Measurements from ENCODE around the gene OSGEP.
A peak's percentile ranks its signal among the peaks of the same experiment; 100 is the strongest.
"Not testable (repeated sequence)": the region's sequence is repeated elsewhere in the genome, so short reads cannot be mapped to it uniquely, and the experiment has no call there.

The OSGEP gene

DNA sequence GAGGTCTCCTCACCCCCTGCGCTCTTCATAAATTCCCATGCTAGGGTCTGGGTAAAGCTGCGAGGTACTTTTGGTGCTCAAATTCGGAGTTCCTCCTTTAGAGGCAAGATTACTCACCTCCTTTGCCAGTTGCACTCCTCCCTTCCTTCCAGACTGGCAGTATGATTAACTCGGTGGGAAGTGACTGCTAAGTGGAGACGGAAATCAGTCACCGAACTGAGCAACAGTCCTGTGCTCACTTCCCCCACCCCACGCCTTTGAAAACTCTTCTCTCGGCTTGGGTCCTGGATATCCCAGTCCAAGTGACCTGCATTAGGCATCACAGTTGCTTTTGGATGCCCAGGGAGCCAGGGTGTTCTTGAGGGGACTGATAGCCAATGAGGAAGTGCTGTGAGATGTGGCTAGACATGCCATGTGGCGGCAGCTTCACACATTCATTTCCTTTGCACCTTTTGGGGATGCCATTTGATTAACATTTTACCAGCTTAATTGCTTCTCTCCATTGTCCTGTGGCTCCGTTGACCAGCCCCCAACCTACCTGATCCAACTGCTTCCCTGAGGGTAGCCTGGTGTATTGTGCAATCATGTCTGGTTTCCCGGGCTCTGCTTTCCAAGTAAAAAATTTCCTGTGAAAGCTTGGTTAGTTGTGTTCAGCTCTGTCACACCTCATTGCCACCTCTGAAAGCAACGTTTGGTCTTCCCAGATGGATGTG lies 15.4 kb upstream of the OSGEP start:
- DNase-seq (ENCODE audit: low spot score) = peak; percentile 70

GRCh38 chr14:20469242-20469889 lies 14.8 kb upstream of the OSGEP start, which contains the start of gene PNP:
Gene PNP, plus strand, starts transcription at chr14:20469406. Its CDS starts 119 bp downstream, at chr14:20469525.
- peak; percentile 97 for DNase-seq (ENCODE audit: low spot score)

DNA sequence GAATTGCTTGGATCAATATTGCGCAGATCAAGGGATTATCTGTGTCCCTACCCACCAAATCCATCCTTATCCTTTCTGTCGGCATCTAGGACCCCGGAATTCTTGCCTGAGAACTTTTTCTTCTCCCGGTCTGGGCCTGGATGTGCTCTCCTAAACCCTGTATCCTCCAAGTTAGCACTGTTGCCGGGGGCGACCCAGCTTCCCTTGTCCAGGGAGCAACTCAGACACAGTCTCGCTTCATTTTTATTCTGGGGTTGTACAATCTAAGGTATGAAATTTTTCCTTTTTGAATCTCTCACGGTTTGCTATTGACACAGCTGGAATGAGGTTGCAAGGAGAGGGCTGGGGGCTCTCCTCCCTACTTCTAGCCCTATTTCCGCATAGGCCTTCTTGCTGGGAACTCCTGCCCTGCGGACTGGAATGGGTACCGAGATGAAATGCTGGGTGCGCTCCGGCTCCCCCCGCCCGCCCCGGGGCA lies 14.2 kb upstream of the OSGEP start:
- peak; percentile 25 for DNase-seq (ENCODE audit: low spot score)

DNA sequence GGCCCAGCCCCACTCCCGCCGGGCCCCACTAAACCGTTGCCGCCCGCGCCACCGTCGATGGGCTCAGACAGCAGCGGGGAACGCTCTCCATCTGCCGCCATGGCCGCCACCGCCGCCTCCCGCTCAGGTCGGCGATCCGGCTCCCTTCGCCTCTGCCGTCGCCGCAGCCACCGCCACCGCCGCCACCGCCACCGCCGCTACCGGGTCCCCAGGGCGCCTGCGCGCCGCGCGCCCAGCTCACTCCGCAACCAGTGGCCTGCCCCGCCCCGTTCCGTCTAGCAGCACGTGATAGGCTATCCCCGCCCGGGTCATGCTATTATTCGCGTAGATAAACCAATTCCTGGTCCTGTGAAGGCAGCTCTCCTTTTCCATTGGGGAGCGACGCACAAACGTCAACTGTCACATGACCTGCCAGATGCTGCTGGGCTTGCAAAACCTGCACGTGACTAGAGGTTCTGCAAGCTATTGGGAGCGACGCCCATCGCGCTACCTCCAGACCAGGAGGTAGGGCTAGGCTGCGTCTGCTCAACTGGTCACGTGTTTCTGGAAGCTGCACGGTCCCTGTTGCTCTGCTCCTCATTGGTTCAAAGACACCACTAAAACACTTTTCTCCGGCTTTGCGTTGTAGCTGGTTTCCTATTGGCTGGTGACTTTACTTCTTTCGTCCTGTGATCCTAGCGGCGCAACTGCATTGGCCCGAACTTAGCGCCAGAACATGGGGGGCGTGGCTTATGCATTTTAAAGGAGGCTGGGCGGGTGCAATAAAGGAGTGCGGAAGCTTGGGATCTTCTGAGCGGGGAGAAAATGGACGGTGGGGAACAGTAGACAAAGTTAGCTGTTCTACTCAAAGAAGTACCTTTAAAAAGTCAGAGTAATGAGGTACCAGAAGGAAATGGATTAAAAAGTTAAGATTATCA lies 6.9 kb upstream of the OSGEP start, which contains the start of gene PIP4P1:
Gene PIP4P1, minus strand, starts transcription at position 210 of the 917 bp plus-strand sequence. Its CDS starts 109 bp downstream, at position 101.
- peak; percentile 96 for DNase-seq (ENCODE audit: low spot score)

DNA sequence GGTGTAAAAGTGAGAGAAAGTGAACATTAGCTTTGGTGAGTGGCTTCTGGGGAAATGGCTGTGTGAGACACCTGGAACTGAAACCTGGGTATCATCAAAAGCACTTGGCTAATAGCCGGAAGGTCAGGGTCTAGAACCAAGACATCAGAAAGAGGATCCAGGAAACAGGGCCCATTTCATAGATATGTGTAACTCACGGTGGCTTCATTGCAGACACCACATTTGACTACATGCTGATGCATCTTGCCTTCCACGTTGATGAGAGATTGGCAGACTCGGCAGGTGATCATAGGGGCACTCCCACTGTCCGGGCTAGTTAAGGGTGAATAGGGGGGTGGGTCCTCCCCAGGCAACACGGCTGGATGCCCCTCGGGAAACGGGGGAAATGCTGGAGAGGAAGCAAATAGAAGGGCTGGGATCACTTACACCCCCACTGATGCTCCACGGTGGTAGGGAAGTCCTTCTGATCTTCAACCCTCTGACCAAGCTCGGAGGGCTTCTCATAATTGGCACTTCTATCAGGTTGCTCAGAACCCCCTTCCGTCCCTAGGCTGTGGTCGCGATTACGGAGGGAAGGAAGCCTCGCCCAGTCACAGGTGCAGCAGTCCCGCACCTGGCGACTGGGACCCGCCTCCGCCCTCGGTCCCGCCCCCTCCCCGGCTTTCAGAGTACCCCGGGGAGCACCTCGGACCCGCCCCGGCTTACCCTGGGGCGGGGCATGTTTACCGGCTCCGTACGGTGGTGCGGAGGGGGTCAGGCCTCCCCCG lies 6.0 kb upstream of the OSGEP start:
- no peak for DNase-seq (ENCODE audit: low spot score)

DNA sequence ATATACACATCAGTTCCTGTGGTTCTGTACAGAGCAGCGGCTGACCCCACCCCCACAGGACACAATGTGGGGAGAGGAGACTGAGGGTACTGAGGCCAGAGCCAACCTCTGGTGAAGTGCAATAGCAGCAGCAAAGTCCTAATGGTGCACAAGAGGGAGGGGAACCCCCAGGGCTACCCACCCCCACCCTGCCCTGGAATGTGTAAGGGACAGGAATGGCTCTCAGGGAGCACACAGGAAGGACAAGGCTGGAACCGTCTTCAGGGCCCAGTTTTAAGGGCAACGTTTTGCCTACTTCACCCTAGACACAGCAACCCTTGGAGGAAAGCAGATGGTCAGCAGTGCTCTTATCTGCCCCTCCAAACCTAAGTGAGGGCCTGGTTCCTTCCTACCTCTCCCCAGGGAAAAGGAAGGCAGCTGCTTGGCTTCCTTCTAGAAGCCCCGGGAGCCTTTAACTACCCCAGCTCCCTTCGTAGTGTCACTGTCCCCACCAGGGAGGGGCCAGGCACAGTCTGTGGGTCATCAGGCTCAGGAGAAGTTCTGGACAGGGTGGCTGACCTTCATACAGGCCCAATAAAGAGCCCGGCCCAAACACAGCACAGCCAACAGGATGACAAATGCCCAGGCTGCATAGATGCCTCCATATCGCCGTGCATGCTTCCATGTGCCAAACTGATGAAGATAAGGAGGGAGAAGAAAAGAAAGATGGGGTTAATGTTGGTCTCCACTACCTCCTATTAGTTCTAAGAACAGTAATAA lies 3.6 kb upstream of the OSGEP start:
- no peak for DNase-seq (ENCODE audit: low spot score)

GRCh38 chr14:20456971-20457370 lies 2.4 kb upstream of the OSGEP start:
- no peak for DNase-seq (ENCODE audit: low spot score)

DNA sequence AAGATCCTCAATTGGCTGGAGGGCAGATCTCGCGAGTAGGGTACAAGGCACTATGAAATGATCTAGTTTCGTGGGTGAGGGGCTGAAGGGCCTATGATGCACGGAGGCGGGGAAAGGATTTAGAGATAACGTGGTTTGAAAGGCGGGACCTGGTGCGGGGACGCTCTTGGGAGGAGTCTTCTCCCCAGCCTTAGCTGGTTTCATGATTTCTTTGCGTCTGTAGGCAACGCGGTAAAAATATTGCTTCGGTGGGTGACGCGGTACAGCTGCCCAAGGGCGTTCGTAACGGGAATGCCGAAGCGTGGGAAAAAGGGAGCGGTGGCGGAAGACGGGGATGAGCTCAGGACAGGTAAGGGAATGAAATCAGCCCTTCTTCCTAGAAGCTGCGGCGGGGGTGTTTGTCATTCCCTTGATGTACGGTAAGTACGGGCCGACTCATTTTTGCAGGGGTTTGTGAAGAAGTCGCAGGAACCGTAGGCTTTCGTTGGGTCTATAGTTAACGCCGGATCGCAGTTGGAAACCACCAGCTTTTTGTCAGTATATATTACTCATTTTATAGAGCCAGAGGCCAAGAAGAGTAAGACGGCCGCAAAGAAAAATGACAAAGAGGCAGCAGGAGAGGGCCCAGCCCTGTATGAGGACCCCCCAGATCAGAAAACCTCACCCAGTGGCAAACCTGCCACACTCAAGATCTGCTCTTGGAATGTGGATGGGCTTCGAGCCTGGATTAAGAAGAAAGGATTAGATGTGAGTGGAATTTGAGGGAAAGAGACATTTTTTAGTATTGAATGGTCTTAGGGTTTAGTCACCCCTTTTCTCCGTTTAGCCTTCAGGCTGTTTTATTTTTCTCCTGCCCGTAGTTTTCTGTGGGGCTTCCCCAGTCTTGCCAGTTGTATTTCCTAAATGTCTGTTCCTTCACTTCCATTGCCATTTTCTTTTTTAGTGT lies 1.0 kb upstream of the OSGEP start:
- DNase-seq (ENCODE audit: low spot score) = peak; percentile 77

GRCh38 chr14:20452831-20453230 lies 1.8 kb downstream of the OSGEP start:
- DNase-seq (ENCODE audit: low spot score) = not testable (repeated sequence)

DNA sequence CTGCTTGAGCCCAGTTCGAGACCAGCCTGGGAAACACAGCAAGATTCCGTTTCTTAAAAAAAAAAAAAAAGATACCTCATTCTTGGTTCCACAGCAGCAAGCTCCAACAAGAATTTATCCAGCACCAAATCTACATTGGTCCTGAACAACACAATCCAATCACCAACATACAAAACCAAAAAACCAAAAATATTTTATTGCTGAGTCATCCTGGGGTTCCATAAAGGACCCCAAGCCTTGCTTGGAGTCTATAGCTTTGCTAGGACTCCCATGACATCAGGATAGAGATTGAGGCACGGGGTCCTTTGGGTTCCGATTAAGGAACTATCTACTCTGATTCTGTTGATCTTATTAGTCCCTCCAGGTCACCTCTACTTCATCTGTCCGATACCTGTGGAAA lies 7.7 kb downstream of the OSGEP start:
- DNase-seq (ENCODE audit: low spot score) = no peak

- not testable (repeated sequence) for DNase-seq (ENCODE audit: low spot score)
Measured at GRCh38 chr14:20443650-20444049, 11.0 kb downstream of the OSGEP start.

DNA sequence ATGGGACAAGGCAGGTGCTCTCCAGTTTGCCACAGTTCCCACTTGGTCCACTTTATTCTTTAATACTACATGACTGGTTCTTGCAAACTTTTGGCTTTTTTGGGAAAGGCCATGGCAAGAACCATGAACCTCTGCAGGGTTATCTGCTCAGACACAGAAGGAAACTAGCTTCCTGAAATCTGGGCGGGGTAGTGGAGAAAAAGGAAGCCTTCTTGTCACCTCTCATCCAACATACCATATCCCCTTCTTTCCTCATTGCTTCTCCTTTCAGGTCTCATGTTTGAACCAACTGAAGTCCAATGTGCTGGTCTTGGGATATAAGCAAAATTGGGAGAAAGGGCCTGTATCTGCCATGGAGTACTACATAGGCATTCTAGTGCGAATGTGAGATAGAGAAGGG lies 13.2 kb downstream of the OSGEP start:
- no peak for DNase-seq (ENCODE audit: low spot score)

DNA sequence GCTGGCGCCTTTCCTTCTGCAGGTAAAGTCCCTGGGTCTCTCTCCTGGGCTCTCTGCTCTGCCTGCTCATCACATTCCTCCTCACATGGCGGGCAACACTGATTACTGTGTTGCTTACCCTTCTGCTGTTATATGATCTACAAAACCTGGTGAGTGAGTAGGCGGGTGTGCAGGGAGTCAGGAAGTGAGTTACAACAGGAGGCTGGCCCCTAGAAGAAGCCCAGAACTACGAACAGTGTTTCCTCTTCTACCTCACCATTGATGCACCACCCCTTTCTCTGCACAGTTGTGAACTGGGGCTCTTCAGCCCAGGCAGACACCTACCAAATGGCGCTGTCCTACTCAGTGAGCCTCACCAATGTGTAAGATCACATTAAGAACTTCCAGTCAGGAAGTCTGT lies 13.7 kb downstream of the OSGEP start:
- DNase-seq (ENCODE audit: low spot score) = no peak

DNA sequence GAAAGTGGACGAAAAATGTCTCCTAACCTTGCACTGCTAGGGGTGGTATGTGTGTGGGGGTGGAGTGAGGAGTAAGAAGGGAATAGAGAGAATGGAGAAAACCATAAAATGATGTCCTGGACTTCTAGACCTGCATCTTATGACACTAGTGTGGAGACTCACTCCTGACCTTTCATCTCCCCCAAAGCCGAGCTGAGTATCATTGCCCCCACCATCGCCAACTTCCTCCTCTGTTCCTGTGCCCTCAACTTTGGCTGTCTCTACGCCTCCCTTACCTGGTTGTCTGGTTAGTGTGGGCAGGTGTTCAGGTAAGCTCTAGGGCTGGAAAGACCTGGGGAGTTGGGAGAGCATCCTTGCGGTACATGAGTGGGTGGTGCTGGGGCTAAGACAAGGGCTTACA lies 14.1 kb downstream of the OSGEP start:
- no peak for DNase-seq (ENCODE audit: low spot score)

DNA sequence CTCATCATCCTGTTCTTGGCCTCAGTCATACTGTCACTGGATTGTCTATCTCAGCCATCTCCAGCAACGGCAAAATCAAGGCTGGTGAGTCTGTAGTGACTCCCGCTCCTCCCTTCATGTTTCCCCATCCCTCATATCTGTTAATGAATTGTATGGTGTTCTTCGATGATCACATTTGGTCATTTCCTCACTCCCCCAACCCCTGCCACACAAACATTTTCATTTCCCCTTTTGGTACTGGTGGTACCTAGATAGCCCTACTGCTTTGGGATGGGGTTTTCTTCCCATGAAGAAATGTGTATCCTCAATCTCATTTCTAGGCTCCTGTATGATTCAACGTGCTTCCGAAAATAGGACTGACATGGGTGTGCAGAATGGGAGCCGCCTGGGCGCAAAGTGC lies 15.9 kb downstream of the OSGEP start:
- no peak for DNase-seq (ENCODE audit: low spot score)

DNA sequence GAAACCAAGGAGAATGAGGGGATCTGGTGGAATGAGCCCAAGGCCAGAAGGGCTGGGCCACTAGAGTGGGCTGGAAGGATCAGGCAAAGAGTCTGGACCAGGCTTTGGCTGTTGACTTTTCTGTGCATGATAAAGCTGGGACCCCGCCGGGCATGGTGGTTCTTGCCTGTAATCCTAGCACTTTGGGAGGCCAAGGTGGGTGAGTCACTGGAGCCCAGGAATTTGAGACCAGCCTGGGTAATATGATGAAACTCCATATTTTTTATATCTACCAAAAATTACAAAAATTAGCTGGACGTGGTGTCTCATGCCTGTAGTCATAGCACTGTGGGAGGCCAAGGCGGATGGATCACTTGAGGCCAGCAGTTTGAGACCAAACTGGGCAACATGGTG lies 18.3 kb downstream of the OSGEP start:
- DNase-seq (ENCODE audit: low spot score) = peak; percentile 57

DNA sequence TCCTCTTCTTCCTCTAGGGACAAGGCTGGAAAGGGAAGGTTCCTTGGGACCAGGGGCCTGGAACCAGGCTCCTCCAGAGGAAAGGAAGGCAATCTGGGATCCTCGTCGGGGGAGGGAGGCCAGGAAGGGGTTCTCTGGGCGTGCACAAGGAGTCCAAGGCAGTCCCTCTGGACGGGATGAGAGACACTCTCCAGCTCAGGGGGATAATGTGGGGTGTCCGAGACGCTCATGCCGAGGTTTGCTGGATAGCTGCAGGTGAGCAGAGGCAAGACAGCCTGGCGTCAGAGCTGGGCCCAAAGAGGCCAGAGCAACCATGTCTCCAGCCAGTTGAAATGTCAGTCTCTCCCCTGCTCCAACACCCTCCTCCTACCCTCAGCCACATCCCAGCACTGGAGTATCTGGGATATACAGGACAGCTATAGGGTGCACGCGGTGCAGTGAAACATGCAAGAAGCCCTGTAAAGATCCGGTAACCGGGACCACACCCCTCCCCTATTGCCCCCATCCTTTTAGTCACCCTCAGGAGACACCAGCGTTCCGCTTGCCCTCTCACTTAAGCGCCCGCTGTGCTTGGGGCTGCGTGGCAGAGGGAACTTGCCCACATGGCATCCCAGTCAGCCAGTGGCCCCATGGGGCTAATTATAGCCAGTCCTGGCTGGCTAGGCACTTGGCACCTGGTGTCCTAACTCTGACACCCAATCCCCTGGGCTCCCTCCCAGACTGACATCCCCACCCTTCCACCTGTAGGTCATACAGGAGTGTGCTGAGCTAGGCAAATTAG lies 18.8 kb downstream of the OSGEP start, which contains the start of gene KLHL33:
Gene KLHL33, minus strand, starts transcription at position 585 of the 781 bp plus-strand sequence. Its CDS starts 355 bp downstream, at position 230.
- no peak for DNase-seq (ENCODE audit: low spot score)

DNA sequence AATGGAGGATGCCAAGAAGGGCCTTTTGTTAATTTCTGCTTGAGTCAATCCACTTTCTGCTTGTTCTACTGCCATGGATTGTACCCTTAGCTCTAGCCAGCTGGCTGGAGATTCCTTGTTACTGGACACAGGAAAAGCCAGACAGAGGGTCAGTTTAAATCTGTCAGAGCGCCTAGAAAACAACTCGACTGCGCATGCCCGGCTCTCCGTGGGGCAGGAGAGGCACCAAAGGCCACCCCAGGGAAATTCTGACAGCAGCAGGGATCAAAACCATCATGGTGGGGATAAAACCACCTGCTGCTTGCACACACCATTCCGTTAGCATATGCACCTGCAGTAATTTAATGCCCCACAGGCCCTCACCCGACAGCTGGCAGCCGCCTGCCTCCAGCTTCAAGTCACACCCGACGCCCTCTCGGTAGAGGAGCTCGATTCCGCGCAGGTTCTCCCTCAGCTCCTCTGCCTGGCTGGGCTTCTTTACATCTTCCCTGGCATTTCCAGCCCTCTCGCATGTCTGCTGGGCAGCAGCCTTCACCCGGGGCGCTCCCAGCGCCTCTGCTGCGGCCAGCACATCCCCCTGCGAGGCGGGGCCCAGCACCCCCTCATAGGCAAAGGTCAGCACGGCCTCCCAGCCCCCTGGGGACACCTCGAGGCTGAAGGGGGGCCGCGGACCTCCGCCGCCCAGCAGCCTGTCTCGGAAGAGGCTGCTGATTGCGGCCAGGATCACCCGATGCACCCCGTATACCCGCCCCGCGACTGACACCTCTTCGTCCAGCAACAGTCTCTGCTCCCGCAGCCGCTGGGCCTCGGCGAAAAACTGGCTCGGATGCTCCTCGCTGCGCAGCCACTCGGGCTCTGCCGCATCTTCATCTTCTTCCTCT lies 19.7 kb downstream of the OSGEP start:
- peak; percentile 29 for DNase-seq (ENCODE audit: low spot score)
